ENCODE data around the gene MOB3B.
A peak's percentile ranks its signal among the peaks of the same experiment; 100 is the strongest.

Gene MOB3B

DNA sequence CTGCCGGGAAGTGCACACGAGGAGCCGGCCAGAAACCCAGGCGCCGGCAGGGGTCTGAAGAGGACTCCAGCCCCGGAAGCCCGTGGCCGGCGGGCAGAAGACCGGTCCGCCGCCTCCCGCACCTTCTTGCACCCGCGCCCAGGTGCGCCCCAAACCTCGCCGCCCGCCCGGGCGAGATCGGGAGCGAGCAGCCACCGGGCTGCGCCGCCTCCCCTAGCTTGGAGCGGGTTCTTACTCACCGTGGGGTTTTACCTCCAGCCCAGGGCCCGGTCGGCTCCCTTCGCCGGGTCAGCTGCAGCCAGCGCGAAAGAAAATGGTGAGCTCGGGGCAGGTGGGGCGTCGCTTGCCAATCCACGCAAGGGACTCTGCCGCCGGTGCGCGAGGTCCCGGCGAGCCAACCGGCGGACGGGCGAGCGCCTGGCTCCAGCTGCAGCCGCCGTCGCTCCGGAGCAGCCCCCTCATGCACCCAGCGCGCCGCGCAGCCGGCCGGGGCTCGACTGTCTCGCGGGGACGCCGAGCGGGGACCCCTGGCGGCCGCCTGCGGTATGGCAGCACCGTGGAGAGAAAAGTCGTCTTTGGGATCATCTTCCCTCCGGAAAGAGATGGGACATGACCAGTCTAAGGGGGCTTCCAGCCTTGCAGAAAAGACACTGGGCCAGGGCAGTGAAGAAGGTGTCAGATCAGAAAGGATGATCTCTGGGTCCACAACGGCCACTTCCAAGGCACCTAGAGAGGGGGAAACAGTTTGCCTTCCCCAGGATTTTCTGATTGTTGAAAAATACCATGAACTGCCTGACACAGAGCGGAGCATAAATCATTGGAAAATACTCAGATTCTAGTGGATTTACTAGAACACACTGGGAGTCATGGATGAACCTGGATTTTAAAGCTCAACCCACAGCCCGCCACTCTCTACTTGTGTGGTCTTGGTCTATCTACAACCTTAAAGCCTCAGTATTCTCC is at the start of gene MOB3B:
Gene MOB3B (minus strand): TSS at position 499 of the 963 bp plus-strand sequence. CDS start 74,264 bp downstream, outside the sequence.
- peak; percentile 27 to 66 for DNase-seq (ENCODE audit: extremely low read depth in 1 of 2, low read depth in 1 of 2)

GRCh38 chr9:27573634-27574590 is 44.3 kb upstream of the MOB3B start:
- DNase-seq (ENCODE audit: extremely low read depth in 1 of 2, low read depth in 1 of 2): peak; percentile 85 to 95

- DNase-seq (ENCODE audit: extremely low read depth in 1 of 2, low read depth in 1 of 2): peak; percentile 62 to 86
Observed at GRCh38 chr9:27572918-27573633, 43.5 kb upstream of the MOB3B start, which contains the start of gene C9orf72. Gene C9orf72 (minus strand): TSS chr9:27573481. CDS start chr9:27567120, 6,361 bp downstream.

DNA sequence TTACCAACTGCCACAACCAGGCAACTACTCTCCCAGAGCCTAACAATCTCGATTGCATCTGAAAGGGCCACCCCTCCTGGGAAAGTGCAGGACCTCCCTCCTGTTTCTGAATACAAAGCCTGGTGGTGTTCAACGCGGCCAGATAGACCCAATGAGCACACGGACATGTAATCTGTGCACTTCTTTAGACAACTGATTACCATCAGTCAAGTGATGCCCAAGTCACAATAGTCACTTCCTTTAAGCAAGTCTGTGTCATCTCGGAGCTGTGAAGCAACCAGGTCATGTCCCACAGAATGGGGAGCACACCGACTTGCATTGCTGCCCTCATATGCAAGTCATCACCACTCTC is 42.9 kb upstream of the MOB3B start:
- peak in 1 of 2 donors; percentile 31 for DNase-seq (ENCODE audit: extremely low read depth in 1 of 2, low read depth in 1 of 2)

DNA sequence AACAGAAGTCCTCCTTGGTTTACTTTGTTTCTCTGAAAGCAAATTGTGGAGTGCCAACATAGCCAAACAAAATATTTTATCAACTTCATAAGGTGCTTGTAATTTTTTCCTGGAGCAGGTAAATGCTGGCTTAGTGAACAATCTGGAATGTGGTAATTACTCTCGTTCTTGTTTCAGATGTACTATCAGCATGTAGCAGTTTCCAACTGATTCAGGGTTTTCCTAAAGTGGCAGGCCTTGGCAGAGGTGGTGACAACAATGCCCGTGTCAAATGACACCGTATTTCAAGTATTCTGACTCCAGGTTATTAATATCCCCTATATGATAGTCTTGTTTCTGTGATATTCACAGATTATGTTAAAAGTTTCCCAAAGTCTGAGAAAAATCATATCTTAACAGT is 42.4 kb upstream of the MOB3B start:
- DNase-seq (ENCODE audit: extremely low read depth in 1 of 2, low read depth in 1 of 2): no peak

DNA sequence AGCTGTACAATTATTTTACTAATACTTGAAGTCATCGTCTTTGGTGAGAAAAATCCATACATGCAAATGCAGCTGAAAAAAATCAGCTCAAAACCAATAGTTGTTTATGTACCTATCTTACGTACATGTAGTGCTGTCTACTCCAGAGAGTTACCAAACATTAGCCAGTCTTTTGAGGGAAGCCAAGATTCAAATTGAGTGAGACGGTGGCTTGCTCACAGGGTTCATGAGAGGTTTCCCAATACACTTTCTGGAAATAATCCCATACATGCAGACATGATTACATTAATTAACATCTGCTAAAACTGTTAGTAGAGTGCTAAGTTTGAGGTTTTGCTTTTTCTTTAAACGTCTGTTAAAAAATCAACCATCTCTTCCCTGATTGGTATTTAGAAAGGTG is 41.4 kb upstream of the MOB3B start:
- DNase-seq (ENCODE audit: extremely low read depth in 1 of 2, low read depth in 1 of 2): no peak

DNA sequence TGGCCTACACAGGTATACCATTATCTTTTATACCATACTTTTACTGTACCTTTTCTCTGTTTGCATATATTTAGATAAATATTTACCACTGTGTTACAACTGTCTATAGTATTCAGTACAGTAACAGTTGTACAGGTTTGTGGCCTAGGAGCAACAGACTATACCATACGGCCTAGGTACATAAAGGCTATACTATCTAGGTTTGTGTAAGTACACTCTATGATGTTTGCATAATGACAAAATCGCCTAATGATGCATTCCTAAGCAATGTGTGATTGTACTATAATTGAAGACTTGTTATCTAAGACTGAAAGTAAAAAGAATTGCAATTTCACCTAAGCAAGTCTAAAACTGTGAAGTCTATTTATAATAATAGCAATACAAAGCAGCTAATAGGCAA is 39.8 kb upstream of the MOB3B start:
- DNase-seq (ENCODE audit: extremely low read depth in 1 of 2, low read depth in 1 of 2): no peak

- no peak for DNase-seq (ENCODE audit: extremely low read depth in 1 of 2, low read depth in 1 of 2)
Observed at GRCh38 chr9:27566118-27566517, 36.5 kb upstream of the MOB3B start.

GRCh38 chr9:27565696-27566095 is 36.1 kb upstream of the MOB3B start:
- DNase-seq (ENCODE audit: extremely low read depth in 1 of 2, low read depth in 1 of 2): no peak

DNA sequence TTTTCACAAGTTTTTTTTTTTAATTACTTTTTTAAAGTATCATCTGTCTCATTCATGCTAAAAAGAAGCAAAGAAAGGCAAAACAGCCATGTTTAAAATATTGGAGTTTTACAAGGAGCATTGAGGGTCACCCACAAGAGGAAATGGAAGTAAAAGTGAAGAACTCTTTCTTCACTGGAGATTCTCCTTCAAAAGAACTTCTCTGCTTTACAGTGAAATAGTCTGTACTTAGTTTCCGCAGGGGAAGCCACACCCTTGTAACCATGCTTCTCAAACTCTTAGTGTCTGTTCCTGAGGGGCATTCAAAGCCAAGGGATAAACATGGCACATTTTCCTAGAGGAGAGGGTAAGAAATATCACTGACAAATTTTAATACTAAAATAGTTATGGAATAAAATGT is 35.1 kb upstream of the MOB3B start:
- DNase-seq (ENCODE audit: extremely low read depth in 1 of 2, low read depth in 1 of 2): no peak

DNA sequence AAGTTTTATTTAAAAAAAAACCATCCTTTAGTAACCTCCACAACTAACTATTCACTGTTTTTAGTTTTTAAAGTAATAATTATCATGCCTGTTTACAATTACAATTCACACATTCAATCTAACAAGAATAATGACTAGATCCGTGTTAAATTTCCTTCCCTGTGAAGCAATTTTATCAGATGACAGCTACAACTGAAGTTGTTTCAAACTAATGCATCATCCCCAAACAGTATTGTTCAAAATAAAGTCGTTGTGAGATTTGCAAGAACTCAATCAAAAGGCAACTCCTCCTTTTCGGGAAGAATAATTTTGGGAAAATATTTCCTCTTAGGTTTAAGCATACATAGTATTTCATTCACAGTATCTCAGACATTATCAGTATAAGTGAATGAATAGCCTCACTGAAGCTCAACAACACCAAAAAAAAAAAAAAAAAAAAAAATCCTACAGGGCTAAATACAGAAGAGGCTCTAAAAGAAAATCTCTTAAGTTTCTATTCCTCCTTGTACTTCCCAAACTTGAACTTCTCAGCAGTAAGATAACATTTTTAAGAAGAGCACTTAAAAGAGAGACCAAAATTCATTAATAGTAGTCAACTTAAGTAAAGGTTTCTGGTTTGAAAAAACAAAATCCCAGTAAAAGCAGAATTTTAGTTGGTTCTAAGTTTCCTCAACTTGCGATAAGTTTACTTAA is 34.3 kb upstream of the MOB3B start:
- DNase-seq (ENCODE audit: extremely low read depth in 1 of 2, low read depth in 1 of 2): no peak

DNA sequence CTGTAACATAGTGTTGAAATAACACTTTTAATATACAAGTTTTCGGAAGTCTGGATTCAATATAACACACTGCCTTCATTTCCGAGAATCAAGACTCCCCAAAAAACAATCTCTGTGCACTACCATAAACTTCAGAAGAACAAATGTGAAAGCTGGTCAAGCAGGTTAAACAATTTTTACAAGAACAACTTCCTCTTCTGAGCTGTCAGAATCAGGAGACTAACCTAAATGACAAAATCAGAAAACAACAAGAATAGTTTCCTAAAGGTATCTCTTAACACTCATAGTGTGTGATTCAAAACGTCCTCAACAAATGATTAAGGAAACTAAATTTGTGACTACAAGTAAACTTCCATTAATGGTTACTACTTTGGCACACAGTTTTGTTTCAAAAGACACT is 32.1 kb upstream of the MOB3B start:
- no peak for DNase-seq (ENCODE audit: extremely low read depth in 1 of 2, low read depth in 1 of 2)

GRCh38 chr9:27560457-27560856 is 30.8 kb upstream of the MOB3B start:
- DNase-seq (ENCODE audit: extremely low read depth in 1 of 2, low read depth in 1 of 2): no peak

DNA sequence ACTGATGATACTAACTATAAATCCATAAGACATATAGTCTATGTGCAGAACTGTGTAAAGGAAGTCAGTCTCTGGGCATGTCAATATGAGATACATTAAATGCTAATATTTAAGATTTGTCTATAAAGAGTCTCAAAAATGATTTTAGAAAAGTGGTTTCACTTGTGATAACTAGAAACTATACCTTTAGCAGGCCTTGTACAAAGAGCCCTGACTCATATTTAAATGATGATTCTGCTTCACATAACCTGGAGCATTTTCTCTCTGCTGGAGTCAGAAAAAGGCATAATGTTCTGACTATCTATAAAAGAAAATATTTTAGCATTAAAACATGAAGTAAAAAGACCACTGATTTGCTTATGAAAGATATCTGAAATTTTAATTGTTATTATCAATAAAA is 28.7 kb upstream of the MOB3B start:
- no peak for DNase-seq (ENCODE audit: extremely low read depth in 1 of 2, low read depth in 1 of 2)

GRCh38 chr9:27556470-27556869 is 26.9 kb upstream of the MOB3B start:
- no peak for DNase-seq (ENCODE audit: extremely low read depth in 1 of 2, low read depth in 1 of 2)

GRCh38 chr9:27554712-27555111 is 25.1 kb upstream of the MOB3B start:
- no peak for DNase-seq (ENCODE audit: extremely low read depth in 1 of 2, low read depth in 1 of 2)

DNA sequence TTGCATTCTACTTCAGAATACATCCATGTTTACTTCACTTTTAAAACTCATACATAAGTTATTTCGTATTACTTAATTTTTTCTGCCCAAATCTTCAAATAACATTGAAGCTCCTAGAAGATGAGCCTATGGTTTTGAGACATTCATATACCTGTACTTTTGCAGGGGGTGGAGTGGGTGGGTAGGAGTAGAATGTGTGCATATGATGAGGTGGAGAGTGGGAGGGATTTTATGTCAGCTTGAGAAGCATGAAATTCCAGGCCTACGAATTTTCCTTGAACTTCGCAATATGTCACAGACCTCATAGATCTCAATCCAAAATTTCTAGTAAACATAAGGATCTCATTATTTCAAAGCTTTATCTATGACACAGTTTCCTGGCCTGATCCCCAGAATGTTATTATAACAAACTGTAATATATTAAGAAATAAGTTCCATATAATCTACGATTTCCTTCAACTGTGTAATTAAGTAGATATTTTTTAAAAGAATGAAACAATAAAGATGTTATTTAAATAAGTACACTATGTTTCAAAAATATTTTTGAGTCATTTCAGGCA is 19.7 kb upstream of the MOB3B start:
- no peak for DNase-seq (ENCODE audit: extremely low read depth in 1 of 2, low read depth in 1 of 2)

DNA sequence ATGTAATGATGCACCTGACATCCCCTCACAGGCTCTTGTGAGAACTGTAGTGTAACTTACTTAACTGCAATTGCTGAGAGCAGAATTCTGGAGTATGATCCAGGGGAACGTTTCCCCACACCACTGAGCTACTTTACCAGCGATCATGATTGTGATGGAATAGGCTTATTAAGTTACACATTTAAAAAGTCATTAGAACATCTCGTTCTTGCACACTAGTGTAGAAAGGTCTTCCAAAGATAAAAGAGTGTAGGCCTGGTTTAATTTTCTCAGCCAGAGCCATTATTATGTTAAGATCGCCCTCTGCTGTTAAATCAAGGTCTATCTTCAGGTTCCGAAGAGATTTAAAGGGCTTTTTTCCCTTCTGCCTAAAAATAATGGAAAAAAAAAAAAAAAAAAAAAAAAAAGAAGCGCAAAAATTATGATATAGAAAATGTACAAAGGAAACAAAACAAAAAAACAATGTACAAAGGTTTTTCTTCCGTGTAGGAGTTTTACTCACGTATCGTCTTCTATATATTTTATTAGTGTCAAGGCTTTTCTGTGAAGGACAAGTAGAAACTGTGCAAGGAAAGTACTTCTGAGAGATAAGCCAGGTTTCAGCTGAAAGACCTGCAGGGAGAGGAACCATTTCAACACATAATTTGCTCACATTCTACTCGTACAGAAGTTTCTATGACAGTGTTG is 18.6 kb upstream of the MOB3B start:
- no peak for DNase-seq (ENCODE audit: extremely low read depth in 1 of 2, low read depth in 1 of 2)

DNA sequence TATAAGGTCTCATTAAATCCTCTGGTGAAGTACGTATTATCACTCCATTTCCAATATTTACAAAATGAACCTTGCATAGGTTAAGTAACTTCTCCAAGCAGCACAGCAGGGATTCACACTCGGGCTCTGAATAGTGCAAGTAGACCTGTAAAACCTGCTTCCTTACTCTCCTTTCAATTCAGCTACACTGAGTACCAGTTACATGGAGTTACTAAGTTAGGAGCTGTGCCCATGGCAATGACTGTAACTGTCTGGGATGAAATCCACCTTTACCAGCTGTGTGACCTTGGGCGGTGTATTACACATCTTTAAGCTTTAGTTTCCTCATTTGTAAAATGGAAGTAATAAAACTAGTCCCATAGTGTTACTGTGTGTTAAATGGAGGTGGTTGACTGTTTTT is 15.9 kb upstream of the MOB3B start:
- DNase-seq (ENCODE audit: extremely low read depth in 1 of 2, low read depth in 1 of 2): no peak

All from activated CD8-positive, alpha-beta memory T cell treated with anti-CD3 and anti-CD28 coated beads for 1 hour (primary cell).